NCI-H82 treated with DMSO at 0.1 percent for 48 hours (cell line): Measurements from ENCODE around the gene PGGHG.
"Not testable (repeated sequence)": the region's sequence is repeated elsewhere in the genome, so short reads cannot be mapped to it uniquely, and the experiment has no call there.

Experiments used
- DNase-seq: peaks from one replicate; lab custom pipeline; 2025; ENCODE audit not compliant: unreplicated experiment; lab: John Stamatoyannopoulos, UW

PGGHG gene

DNA sequence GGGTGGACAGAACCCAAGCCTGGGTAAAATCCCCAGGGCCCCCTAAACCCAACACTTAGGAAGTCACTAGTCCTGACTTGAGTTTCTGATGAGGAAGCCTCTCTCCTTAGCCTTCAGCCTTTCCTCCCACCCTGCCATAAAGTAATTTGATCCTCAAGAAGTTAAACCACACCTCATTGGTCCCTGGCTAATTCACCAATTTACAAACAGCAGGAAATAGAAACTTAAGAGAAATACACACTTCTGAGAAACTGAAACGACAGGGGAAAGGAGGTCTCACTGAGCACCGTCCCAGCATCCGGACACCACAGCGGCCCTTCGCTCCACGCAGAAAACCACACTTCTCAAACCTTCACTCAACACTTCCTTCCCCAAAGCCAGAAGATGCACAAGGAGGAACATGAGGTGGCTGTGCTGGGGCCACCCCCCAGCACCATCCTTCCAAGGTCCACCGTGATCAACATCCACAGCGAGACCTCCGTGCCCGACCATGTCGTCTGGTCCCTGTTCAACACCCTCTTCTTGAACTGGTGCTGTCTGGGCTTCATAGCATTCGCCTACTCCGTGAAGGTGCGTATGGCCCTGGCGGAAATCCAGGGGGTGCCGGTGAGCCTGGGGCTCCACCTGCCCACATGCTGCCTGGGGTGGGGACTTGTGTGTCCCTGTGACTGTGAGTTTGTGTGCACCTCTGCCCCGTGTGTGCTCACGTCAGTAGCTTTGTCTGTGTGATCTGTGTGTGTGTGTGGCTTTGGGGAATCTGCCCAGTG is 25.0 kb downstream of the PGGHG start, which contains the start of gene IFITM1:
Gene IFITM1, plus strand, starts transcription at position 254 of the 767 bp plus-strand sequence. Its CDS starts 131 bp downstream, at position 385.
- DNase-seq: no peak

DNA sequence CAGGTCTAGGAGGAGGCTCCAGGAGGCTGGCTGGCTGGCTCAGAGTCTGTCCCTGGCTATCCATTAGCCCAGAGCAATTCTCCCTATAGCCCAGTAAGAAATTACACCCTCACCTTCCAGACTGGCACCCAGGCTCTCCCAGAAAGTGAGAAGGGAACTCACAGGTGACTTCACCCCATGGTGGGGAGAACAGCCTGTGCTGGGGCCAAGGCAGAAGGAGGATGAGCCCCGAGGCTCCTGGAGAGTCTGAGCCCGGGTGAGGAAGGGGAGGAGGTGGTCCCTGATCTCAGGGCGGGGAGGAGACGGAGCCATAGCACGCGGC is 25.6 kb downstream of the PGGHG start:
- DNase-seq: not testable (repeated sequence)

GRCh38 chr11:315051-315481 is 26.1 kb downstream of the PGGHG start:
- no peak for DNase-seq

DNA sequence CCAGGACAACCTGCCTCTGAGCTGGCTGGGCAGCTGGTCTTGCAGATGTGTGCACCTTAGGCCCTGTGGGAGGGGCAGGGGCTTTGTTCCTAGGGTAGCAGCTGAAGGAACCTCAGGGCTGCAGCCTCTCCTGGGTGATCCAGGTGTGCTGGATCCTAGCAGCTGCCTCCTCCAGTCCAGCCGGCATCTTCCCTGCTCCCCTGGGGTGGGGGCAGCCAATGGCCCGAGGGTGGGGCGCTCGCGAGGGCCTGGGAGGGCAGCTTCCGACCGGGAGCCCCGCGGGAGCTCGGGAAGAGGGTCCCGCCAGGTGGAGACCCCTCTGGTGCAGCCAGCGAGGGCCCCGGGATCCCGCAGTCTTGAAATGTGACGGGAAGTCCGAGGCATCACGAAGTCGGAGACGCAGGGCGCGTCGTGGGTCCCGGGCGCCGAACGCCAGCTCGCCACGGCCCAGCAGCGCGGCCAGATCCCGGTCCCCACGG is 26.6 kb downstream of the PGGHG start:
- DNase-seq: no peak

DNA sequence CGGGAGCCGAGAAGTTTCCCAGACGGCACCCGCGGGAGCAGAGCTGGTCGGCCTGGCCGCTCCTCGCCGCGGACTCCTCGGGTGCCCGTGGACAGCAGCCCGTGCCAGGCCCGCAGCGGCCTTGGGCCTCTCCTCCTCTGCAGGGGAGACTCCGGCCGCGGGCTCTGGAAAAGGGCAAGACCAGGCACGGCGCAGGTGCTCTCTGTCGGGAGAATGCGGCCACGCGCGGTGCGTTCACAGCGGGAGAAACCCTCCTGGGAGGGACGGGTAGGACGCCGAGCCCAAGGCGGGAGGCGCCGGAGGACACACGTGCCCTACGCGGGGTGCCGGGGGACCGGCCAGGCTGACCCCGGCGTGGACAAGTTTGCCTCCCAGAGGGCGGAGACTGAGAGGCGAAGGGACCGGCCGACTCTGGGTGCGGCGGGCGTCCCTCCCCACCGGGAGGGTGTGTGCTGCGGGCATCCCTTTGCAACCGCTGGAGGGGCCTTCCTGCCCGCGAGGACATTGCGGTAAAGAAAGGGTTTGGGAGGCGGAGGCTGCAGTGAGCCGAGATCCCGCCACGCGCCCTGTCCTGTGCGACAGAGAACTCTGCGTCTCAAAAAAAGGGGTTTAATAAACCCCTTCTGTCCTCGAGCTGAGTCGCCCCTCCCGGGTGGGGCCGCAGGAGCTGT is 27.2 kb downstream of the PGGHG start:
- no peak for DNase-seq

DNA sequence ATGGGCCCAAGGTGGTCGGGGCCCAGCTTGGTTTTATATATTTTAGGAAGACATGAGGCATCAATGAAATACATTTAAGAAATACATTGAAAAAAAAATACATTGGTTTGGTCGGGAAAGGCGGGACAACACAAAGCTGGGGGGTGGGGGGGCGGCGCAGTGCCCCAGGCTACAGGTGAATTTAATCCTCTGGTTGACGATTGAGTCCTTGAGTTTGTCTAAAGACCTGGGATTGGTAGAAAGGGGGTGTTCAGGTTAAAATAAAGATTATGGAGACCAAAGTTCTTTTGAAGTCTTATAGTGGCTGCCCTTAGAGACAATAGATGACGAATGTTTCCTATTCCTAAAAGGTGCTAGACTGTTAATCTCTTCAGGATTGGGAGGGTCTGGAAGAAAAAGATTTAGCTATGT is 28.0 kb downstream of the PGGHG start:
- no peak for DNase-seq

- DNase-seq: not testable (repeated sequence)
These were observed 28.9 kb downstream of the PGGHG start for GRCh38 chr11:317668-318404.

DNA sequence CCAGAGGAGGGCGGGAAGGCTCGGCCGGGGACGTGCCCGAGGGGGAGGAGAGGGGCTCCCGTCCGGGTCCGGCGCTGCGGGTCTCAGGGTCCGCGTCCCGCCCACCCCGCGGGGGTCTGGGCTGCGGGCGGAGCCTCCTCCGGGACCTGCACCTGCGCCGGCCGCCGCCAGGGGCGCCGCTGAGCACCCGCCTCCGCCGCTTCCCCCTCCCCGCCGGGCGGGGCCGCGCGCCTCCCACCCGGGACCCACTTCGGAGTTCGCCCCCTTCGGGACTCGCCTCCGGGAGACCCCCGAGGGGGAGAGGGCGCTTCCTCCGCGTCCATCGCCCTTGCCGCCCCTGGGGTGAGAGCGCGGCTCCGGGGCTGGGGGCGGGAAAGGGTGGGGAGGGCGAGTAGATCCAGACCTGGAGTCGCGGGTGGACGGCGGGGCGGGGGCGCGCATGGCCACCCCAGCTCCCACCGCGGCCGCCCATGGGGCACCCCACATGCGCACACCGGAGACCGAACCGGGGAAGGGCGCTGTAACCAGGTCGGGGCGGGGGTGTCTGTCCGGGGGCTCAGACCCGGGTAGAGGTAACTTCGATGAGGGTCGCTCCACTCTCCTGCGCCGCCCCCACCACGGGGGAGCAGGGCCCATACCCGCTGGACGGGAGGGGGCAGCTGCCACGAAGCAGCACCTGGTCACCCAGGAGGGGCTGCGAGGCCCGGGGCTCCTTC is 29.6 kb downstream of the PGGHG start:
- DNase-seq: not testable (repeated sequence)

GRCh38 chr11:319121-319887 is 30.4 kb downstream of the PGGHG start:
- DNase-seq: not testable (repeated sequence)

GRCh38 chr11:319888-320273 is 31.0 kb downstream of the PGGHG start:
- not testable (repeated sequence) for DNase-seq

DNA sequence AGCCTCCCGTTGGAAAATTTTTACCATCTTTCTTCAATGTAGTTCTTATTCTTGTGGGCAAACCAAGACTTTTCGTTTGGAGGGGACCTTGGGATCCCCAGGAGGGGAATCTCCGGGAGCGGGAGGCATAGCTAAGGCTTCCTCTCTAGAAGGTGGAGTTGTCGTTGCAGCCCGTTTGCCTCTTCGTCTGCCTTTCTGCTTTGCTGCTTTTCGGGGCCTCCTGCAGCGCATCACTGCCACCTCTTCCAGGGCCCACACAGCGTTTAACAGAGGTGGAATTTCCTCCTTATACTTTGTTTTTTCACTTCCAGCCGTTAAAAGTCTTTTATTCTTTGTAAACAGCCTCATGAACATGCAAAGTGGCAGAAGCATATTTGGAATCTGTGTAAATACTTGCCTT is 35.2 kb downstream of the PGGHG start:
- DNase-seq: no peak

DNA sequence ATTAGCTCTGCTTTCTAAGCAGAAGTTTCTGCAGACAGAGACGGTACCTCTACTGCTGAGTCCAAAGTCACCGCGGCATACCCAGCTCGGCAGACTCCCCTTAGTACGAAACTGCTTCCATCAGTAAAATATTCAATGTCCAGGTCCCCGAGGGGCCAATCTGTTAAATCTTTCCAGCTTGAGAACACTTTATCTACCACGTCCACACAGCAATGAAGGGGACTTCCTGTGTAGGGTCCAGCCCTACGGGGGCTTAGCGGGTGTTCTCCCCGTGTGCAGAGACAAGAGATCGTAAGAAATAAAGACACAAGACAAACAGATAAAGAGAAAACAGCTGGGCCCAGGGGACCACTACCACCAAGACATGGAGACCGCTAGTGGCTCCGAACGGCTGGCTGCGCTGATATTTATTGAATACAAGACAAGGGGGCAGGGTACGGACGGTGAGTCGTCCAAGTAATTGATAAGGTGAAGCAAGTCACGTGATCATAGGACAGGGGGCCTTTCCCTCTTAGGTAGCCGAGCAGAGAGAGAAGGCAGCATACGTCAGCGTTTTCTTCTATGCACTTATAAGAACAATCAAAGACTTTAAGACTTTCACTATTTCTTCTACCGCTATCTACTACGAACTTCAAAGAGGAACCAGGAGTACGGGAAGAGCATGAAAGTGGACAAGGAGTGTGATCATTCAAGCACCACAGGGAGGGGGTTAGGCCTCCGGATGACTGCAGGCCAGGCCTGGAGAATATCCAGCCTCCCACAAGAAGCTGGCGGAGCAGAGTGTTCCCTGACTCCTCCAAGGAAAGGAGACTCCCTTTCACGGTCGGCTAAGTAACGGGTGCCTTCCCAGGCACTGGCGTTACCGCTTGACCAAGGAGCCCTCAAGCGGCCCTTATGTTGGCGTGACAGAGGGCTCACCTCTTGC is 35.9 kb downstream of the PGGHG start:
- DNase-seq: not testable (repeated sequence)

DNA sequence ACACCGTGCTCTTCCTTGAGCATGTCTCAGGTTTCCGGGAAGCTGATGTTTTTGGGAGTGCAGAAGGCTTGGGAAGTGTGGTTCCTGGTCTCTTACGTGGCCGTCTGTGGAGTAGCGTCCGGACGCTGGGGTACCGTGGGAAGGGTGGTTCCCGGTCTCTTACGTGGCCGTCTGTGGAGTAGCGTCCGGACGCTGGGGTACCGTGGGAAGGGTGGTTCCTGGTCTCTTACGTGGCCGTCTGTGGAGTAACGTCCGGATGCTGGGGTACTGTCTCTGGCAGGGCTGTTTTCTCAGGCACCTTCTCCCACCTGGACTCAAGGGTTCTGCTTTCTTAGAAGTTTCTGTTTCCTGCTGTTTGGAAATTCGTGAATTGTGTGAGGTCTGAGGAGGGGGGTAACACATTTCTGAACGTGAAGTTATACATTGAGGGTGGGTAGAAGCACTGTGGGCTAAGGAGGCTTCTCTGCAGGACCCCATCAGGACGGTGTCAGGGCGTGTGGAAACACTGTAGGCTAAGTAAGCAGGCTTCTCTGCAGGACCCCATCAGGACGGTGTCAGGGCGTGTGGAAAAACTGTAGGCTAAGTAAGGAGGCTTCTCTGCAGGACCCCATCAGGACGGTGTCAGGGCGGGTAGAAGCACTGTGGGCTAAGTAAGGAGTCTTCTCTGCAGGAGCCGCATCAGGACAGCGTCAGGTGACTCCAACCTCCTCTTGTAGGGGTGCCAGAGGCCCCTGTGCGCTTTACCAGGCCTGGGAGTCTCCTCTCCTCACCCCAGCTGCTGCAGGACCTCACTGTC is 37.1 kb downstream of the PGGHG start:
- DNase-seq: no peak

GRCh38 chr11:326592-326841 is 37.6 kb downstream of the PGGHG start:
- DNase-seq: no peak

DNA sequence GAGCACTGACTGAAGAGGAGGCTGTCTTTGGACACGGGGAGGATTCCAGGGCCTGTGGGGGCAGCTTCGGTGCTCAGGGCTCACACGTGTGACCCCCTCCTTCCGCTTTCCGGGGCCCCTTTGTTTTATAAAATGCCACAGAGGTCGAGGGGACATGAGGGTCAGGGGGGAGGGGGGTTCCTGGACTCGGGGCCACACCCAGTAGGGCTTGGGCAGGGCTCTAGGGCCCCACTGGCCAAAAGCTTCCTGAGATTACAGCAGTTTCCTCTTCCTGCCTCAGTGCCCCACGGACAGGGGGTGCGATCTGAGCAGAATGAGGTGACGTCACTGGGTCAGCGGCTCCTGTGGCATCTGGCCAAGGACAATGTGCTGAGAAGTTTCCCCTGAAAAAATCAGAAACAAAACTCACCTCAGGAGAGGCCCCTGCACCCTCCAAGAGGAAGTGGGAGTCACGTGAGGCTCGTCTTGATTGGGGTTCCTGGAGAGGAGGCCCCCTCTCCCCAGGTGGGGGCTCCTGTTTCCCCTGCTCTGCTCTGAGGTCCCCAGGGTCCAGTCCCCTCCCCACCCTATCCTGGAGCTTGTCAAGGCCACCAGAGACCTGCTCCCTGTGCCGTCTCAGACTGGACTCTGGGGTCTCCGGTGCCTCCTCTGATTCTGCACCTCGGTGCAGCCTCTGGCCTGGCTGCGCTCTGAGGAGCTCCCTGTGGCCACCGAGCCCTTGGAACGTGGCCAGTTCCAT is 38.1 kb downstream of the PGGHG start:
- DNase-seq: no peak

GRCh38 chr11:327581-327923 is 38.6 kb downstream of the PGGHG start:
- DNase-seq: no peak

DNA sequence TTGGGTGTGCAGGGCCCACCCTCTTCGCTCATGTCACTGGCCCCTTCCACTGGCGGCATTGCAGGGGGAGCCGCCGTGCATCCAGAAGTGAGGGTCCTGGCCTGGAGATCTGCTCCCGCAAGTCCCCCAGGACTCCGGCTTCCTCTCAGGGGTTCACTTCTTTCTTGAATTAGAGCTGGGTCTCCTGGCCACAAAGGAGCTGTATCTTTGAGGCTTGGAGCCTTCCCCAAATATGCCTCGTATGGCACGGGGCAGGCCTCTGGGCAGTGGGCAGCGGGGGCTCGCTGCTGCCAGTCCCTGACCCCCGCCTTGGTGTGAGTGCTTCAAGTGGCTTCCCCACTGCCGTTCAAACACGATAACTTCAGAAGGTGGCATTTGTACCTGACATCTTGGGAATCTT is 39.1 kb downstream of the PGGHG start:
- DNase-seq: no peak

DNA sequence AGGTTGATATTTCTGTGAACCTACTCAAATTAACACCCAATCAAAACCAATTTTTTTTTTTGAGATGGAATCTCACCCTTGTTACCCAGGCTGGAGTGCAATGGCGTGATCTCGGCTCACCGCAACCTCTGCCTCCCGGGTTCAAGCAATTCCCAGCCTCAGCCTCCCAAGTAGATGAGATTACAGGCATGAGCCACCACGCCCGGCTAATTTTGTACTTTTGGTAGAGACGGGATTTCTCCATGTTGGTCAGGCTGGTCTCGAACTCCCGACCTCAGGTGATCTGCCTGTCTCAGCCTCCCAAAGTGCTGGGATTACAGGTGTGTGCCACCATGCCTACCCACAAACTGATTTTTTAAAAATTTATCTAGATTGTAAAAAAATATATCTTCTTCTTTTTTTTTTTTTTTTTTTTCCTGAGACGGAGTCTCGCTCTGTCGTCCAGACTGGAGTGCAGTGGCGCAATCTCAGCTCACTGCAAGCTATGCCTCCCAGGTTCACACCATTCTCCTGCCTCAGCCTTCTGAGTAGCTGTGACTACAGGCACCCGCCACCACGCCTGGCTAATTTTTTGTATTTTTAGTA is 39.7 kb downstream of the PGGHG start:
- DNase-seq: not testable (repeated sequence)
